Measurements from ENCODE around the gene SH3BP2.

SH3BP2 gene

DNA sequence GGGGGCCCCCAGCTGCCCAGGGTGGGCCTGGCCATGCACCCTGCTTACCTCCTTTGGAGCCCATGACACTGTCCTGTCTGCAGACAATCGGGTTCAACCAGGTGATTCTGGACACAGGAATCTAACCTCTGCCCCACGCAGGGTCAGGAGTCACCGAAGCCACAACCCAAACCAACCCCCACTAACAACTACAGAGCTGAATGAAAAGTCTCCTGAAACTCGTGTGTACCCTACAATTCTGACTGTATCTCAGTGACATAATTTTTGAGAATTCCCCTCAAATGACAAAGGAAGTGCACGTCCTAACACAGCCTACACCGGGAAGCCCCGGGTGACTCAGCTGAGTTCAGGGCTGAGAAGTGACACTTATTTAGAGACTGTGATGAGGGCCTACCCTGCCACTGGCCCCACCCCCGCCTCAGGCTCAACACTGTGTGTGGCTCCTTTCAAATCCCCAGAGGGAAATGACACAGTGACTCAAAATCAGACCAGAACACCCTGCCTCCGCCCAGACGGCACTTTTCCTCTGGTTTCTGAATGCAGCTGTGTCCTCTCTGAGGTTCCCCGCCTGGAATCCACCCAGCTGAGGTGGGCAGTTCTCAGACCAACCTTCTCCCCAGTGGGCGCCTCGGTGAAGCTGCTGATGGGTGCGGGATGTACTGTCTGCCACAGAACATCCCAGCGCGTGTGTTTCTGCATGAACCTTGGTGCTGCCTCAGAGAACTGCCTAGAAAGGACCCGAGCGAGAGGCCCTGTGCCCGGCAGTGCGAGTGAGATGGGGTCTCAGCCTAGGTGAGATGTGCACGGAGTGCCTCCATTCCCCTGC, 46.7 kb upstream of the SH3BP2 start:
- TF ChIP-seq FOXP2 (optimal IDR thresholded peaks at IDR 0.05; ENCODE audit: borderline replicate concordance, extremely low read depth, extremely low read length, insufficient read depth): no peak
- TF ChIP-seq TAF1 (IDR thresholded peaks at IDR 0.05; ENCODE audit: borderline replicate concordance, insufficient read depth, low read length): no peak
- no peak for TF ChIP-seq SIN3A (IDR thresholded peaks at IDR 0.05; ENCODE audit: borderline replicate concordance, insufficient read depth, low read length)

DNA sequence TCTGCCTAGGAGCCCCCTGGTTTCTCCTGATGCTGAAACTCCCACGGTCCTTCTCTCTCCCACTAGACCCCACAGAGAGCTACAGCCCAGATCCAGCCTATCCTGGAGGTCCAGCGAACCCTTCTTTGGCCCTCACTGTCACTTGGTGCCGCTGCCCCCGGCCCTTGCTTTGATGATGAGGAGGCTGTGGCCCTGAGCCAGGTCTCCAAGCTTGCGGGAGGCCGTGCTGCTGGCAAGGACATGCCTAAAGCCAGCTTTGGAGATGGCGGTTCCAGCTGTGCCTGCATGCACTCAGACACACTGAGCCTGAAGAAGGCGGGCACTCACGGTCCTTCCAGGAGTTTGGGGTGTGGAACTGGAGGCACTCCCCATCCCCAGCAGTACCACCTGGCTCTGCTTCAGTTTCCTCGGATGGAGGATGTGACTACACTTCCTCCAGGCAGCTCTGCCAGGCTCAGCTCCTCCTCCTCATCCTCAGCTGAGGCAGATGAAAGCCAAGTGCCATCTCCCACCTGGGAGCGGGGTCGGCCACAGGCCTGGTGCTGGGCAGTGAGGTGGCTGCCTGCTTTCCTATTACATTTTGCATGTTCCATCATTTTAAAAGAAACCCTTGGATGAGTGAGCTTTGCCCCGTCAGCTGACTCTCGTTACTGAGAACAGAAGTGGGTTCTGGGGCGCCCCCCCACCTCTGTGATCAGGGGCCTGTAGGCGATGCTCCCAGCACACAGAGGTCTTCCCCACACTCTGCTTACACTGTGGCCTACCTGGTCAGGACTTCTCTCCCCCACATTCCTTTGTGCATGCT, 45.8 kb upstream of the SH3BP2 start:
- TF ChIP-seq FOXP2 (optimal IDR thresholded peaks at IDR 0.05; ENCODE audit: borderline replicate concordance, extremely low read depth, extremely low read length, insufficient read depth) (no peak), POLR2AphosphoS5 (IDR thresholded peaks at IDR 0.05; ENCODE audit: low read depth, low read length) (no peak), TAF1 (IDR thresholded peaks at IDR 0.05; ENCODE audit: borderline replicate concordance, insufficient read depth, low read length) (no peak)
- TF ChIP-seq, protein P1, sequence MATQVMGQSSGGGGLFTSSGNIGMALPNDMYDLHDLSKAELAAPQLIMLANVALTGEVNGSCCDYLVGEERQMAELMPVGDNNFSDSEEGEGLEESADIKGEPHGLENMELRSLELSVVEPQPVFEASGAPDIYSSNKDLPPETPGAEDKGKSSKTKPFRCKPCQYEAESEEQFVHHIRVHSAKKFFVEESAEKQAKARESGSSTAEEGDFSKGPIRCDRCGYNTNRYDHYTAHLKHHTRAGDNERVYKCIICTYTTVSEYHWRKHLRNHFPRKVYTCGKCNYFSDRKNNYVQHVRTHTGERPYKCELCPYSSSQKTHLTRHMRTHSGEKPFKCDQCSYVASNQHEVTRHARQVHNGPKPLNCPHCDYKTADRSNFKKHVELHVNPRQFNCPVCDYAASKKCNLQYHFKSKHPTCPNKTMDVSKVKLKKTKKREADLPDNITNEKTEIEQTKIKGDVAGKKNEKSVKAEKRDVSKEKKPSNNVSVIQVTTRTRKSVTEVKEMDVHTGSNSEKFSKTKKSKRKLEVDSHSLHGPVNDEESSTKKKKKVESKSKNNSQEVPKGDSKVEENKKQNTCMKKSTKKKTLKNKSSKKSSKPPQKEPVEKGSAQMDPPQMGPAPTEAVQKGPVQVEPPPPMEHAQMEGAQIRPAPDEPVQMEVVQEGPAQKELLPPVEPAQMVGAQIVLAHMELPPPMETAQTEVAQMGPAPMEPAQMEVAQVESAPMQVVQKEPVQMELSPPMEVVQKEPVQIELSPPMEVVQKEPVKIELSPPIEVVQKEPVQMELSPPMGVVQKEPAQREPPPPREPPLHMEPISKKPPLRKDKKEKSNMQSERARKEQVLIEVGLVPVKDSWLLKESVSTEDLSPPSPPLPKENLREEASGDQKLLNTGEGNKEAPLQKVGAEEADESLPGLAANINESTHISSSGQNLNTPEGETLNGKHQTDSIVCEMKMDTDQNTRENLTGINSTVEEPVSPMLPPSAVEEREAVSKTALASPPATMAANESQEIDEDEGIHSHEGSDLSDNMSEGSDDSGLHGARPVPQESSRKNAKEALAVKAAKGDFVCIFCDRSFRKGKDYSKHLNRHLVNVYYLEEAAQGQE (IDR thresholded peaks at IDR 0.05; ENCODE audit: insufficient read depth in 1 of 2, low read depth in 2 of 2, low read length in 2 of 2): no peak

DNA sequence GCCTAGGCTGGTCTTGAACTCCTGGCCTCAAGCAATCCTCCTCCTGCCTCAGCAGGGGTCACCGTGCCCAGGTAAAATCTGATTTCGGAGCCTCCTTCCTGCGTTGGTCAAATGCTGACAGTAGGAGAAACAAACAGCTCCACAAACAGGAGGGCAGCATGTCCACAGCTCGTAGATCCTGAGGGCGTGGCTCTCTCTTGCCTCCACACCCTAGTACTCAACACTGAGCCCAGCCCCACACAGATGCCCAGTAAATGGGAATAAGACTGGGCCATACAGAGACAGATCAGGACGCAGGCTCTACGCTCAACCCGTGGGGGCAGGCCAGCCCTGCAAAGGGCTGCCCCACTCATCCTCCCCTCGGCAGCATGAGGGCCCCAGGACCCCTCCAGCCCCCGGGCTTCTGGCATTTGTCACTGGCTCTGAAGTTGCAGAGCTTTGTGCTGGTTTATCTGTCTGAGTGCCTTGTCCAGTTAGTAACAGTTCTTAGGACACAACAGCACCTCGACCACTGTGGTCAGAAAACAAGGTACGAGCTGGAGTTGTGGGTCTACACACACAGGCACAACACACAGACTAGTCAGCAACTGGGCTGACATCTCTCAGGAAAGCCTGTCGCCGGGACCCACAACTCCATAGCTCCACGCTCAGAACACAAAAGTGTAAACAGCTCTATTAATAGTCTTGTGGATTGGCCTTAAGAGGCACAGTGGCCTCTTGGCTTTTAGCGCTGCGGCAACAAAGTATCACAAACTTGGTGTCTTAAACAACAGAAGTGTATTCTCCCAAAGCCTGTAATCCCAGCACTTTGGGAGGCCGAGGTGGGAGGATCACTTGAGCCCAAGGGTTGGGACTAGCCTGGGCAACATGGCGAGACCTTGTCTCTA, 41.9 kb upstream of the SH3BP2 start:
- TF ChIP-seq SIN3A (IDR thresholded peaks at IDR 0.05; ENCODE audit: borderline replicate concordance, insufficient read depth, low read length): no peak
- no peak for TF ChIP-seq TAF1 (IDR thresholded peaks at IDR 0.05; ENCODE audit: borderline replicate concordance, insufficient read depth, low read length)
- no peak for TF ChIP-seq POLR2AphosphoS5 (IDR thresholded peaks at IDR 0.05; ENCODE audit: low read depth, low read length)
- no peak for TF ChIP-seq FOXP2 (optimal IDR thresholded peaks at IDR 0.05; ENCODE audit: borderline replicate concordance, extremely low read depth, extremely low read length, insufficient read depth)
- TF ChIP-seq, protein P1 (IDR thresholded peaks at IDR 0.05; ENCODE audit: insufficient read depth in 1 of 2, low read depth in 2 of 2, low read length in 2 of 2): no peak

DNA sequence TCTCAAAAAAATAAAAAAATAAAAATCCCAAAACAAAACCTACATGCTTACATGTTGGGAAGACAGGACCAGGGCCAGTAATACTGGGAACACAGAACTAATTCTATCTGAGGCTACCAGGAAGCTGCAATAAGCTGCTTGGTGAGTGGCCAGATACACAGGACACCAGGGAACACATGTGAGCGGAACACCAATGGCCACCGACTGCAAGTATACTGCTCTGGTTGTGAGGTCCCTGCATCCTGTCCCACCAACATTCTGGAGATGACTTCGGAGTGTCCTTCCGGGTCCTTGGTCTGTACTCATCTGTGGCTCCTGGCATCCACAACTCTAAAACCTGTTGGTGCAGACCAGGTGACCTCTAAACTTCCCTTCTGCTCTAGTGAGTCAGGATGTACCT, 39.4 kb upstream of the SH3BP2 start:
- TF ChIP-seq FOXP2 (optimal IDR thresholded peaks at IDR 0.05; ENCODE audit: borderline replicate concordance, extremely low read depth, extremely low read length, insufficient read depth): no peak
- no peak for TF ChIP-seq POLR2AphosphoS5 (IDR thresholded peaks at IDR 0.05; ENCODE audit: low read depth, low read length)
- no peak for TF ChIP-seq TAF1 (IDR thresholded peaks at IDR 0.05; ENCODE audit: borderline replicate concordance, insufficient read depth, low read length)
- TF ChIP-seq, protein P1 (IDR thresholded peaks at IDR 0.05; ENCODE audit: insufficient read depth in 1 of 2, low read depth in 2 of 2, low read length in 2 of 2): no peak
- no peak for TF ChIP-seq SIN3A (IDR thresholded peaks at IDR 0.05; ENCODE audit: borderline replicate concordance, insufficient read depth, low read length)

All from PFSK-1 (cell line).